NB4 (cell line): Measurements from ENCODE around the gene FHIT.
"Not testable (repeated sequence)": the region's sequence is repeated elsewhere in the genome, so short reads cannot be mapped to it uniquely, and the experiment has no call there.

Experiments
- POLR2A ChIP-seq: IDR thresholded peaks from 2 replicates; pipeline ENCODE4 v1.6.1; 2011; ENCODE audit warnings: mild to moderate bottlenecking; ENCODE audit not compliant: insufficient read length; ENCODE audit errors: extremely low read depth
- TF ChIP-seq, protein P1 (sequence below): IDR thresholded peaks from one replicate; pipeline ENCODE4 v1.5.1; 2012; ENCODE audit warnings: low read depth, low read length

- TF ChIP-seq, protein P1, sequence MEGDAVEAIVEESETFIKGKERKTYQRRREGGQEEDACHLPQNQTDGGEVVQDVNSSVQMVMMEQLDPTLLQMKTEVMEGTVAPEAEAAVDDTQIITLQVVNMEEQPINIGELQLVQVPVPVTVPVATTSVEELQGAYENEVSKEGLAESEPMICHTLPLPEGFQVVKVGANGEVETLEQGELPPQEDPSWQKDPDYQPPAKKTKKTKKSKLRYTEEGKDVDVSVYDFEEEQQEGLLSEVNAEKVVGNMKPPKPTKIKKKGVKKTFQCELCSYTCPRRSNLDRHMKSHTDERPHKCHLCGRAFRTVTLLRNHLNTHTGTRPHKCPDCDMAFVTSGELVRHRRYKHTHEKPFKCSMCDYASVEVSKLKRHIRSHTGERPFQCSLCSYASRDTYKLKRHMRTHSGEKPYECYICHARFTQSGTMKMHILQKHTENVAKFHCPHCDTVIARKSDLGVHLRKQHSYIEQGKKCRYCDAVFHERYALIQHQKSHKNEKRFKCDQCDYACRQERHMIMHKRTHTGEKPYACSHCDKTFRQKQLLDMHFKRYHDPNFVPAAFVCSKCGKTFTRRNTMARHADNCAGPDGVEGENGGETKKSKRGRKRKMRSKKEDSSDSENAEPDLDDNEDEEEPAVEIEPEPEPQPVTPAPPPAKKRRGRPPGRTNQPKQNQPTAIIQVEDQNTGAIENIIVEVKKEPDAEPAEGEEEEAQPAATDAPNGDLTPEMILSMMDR: not testable (repeated sequence)
- TF ChIP-seq POLR2A: not testable (repeated sequence)
These were observed 1316.7 kb downstream of the FHIT start for GRCh38 chr3:59934560-59934959.
